B cell (primary cell): ENCODE data around the gene ARHGEF4.

Experiments
- CTCF ChIP-seq: fragments of 200-600 bp; IDR thresholded peaks from one replicate; pipeline ENCODE4 v1.8.0; 2022; ENCODE audit warnings: antibody characterized with exemption, mild to moderate bottlenecking
- EZH2 ChIP-seq: IDR thresholded peaks from 2 replicates; pipeline ENCODE4 v1.6.1; 2012; ENCODE audit warnings: borderline replicate concordance, low read depth, mild to moderate bottlenecking, moderate library complexity, low read length; ENCODE audit not compliant: insufficient read depth, poor library complexity, severe bottlenecking

- TF ChIP-seq CTCF, result no peak
- no peak for TF ChIP-seq EZH2
Observed at GRCh38 chr2:130882111-130882690, 45.5 kb downstream of the ARHGEF4 start.
